ENCODE data around the gene NOVA2. TPM values are rescaled to one million over a fixed set of nuclear protein-coding genes. Genes with fewer than 3 reads are reported as not detected.
A peak's percentile ranks its signal among the peaks of the same experiment; 100 is the strongest.

The NOVA2 gene
- total and polyA plus RNA-seq, 9 of the 15 experiments (the other 6 are each of a cell fraction or from before 2014, with no cell fraction given), result not detected

GRCh38 chr19:45952686-45953505 lies 20.8 kb downstream of the NOVA2 start (continued):
- TF ChIP-seq ZBTB49 (CRISPR knock-in tag; IDR thresholded peaks at IDR 0.05; ENCODE audit: borderline replicate concordance) (no peak), ZSCAN29 (IDR thresholded peaks at IDR 0.05) (no peak), FOXJ3 (CRISPR knock-in tag; IDR thresholded peaks at IDR 0.05) (no peak), POLR2AphosphoS2 (IDR thresholded peaks at IDR 0.05; ENCODE audit: low read length) (no peak), MAZ (CRISPR knock-in tag; conservative IDR thresholded peaks at IDR 0.05 in 1 of 2, IDR thresholded peaks at IDR 0.05 in 1 of 2) (peak; percentile 42 to 82; a peak in 2 of 4 replicates), NFIX (CRISPR knock-in tag; IDR thresholded peaks at IDR 0.05; ENCODE audit: low read depth) (no peak), ZNF778 (CRISPR knock-in tag; IDR thresholded peaks at IDR 0.05) (no peak), POLR3G (IDR thresholded peaks at IDR 0.05; ENCODE audit: extremely low read depth, insufficient read length, insufficient replicate concordance) (no peak), SAP30 (IDR thresholded peaks at IDR 0.05; ENCODE audit: borderline replicate concordance, insufficient read depth, low read depth, low read length, poor library complexity, severe bottlenecking) (peak; percentile 83), ESRRA (IDR thresholded peaks at IDR 0.05; ENCODE audit: borderline replicate concordance, low read depth) (no peak), ZNF586 (CRISPR knock-in tag; conservative IDR thresholded peaks at IDR 0.05) (no peak), BCL6 (CRISPR knock-in tag; IDR thresholded peaks at IDR 0.05) (no peak), POLR2AphosphoS5 (IDR thresholded peaks at IDR 0.05; ENCODE audit: control insufficient read depth, insufficient read depth, low read depth, low read length) (no peak), ZNF184 (CRISPR knock-in tag; IDR thresholded peaks at IDR 0.05) (no peak), E2F5 (CRISPR knock-in tag; IDR thresholded peaks at IDR 0.05) (no peak), KDM2B (CRISPR knock-in tag; IDR thresholded peaks at IDR 0.05) (no peak), CXXC5 (CRISPR knock-in tag; IDR thresholded peaks at IDR 0.05) (peak; percentile 66), NR2C2 (CRISPR knock-in tag; IDR thresholded peaks at IDR 0.05) (0 out of 2 replicates have a peak, but pooled peaks have one; percentile 66), NR2C2 (tag; IDR thresholded peaks at IDR 0.05) (peak; percentile 41), ZNF253 (CRISPR knock-in tag; conservative IDR thresholded peaks at IDR 0.05) (no peak), CBX1 (IDR thresholded peaks at IDR 0.05; ENCODE audit: low read depth) (no peak), ZNF77 (CRISPR knock-in tag; IDR thresholded peaks at IDR 0.05) (no peak), MCM3 (IDR thresholded peaks at IDR 0.05) (no peak), GTF2E2 (tag; IDR thresholded peaks at IDR 0.05) (no peak), TCF3 (CRISPR knock-in tag; IDR thresholded peaks at IDR 0.05) (no peak), ELK1 (CRISPR knock-in tag; IDR thresholded peaks at IDR 0.05) (no peak), RFX7 (CRISPR knock-in tag; IDR thresholded peaks at IDR 0.05) (no peak)
